BJ (cell line): ENCODE results near the gene AATK. TPM values are rescaled to one million over a fixed set of nuclear protein-coding genes. Genes with fewer than 3 reads are reported as not detected.

Experiments
- CTCF ChIA-PET: fragments of 350-600 bp; formaldehyde crosslinking; extraction: SDS; loops from one replicate; lab custom pipeline; 2021; ENCODE audit warnings: antibody characterized with exemption, inconsistent platforms; lab: Yijun Ruan, JAX
- POLR2A ChIA-PET: fragments of 300-600 bp; sonication (Branson Sonifier 250); formaldehyde crosslinking; extraction: SDS; loops from one replicate; lab custom pipeline; 2021; ENCODE audit warnings: antibody characterized with exemption; lab: Charles Lee
- DNase-seq: peaks from one replicate; pipeline ENCODE4 v3.0.0-alpha.2; 2011; ENCODE audit warnings: low read depth
- H3K27me3 ChIP-seq: 2 replicates; pipeline ENCODE4 v1.6.0; 2011; ENCODE audit warnings: low read length; ENCODE audit not compliant: control insufficient read depth, insufficient read depth
- H3K36me3 ChIP-seq: 2 replicates; pipeline ENCODE4 v1.5.1; 2011; ENCODE audit warnings: low read length; ENCODE audit not compliant: control insufficient read depth, insufficient read depth
- H3K4me3 ChIP-seq: 2 replicates; pipeline ENCODE4 v1.5.1; 2011; ENCODE audit warnings: low read depth, mild to moderate bottlenecking, control low read depth, low read length
- polyA plus RNA-seq: library from polyadenylated mRNA; depleted of rRNA; stranded (reverse); fragments of >200 nt; gene quantifications from 2 replicates; pipeline ENCODE4 v1.2.3, GENCODE V29; 2011
- TF ChIP-seq, protein P1 (sequence below): IDR thresholded peaks from 2 replicates; pipeline ENCODE4 v1.5.1; 2011; ENCODE audit warnings: low read depth, mild to moderate bottlenecking, control low read depth, inconsistent platforms, low read length, moderate library complexity; ENCODE audit not compliant: insufficient read depth

The AATK gene
- polyA plus RNA-seq, 1 experiment: 0.29 TPM

GRCh38 chr17:81206166-81206565 lies 40.1 kb upstream of the AATK start:
- CTCF ChIA-PET: interaction anchor here (0.8 kb wide), 1 partner anchor 21 kb away, joined by 3 read pairs; no protein-coding TSS in a partner anchor

GRCh38 chr17:81204578-81204977 lies 38.6 kb upstream of the AATK start:
- DNase-seq: no peak
- H3K4me3 ChIP-seq: no peak overlapping the region
- H3K27me3 ChIP-seq: no peaks in the 10 kb centered on the region
- ChIA-PET POLR2A (no interaction called here), CTCF (interaction anchor here (1.6 kb wide), 1 partner anchor 62 kb away, joined by 5 read pairs; no protein-coding TSS in a partner anchor)
- TF ChIP-seq, protein P1, sequence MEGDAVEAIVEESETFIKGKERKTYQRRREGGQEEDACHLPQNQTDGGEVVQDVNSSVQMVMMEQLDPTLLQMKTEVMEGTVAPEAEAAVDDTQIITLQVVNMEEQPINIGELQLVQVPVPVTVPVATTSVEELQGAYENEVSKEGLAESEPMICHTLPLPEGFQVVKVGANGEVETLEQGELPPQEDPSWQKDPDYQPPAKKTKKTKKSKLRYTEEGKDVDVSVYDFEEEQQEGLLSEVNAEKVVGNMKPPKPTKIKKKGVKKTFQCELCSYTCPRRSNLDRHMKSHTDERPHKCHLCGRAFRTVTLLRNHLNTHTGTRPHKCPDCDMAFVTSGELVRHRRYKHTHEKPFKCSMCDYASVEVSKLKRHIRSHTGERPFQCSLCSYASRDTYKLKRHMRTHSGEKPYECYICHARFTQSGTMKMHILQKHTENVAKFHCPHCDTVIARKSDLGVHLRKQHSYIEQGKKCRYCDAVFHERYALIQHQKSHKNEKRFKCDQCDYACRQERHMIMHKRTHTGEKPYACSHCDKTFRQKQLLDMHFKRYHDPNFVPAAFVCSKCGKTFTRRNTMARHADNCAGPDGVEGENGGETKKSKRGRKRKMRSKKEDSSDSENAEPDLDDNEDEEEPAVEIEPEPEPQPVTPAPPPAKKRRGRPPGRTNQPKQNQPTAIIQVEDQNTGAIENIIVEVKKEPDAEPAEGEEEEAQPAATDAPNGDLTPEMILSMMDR: no peak
- no peaks in the 10 kb centered on the region; the same call in 1 of the 2 replicates for H3K36me3 ChIP-seq

More at GRCh38 chr17:81206166-81206565, 40.1 kb upstream of the AATK start:
- Histone ChIP-seq H3K27me3 (no peaks in the 10 kb centered on the region), H3K4me3 (no peak overlapping the region), H3K36me3 (no peaks in the 10 kb centered on the region; the same call in 1 of the 2 replicates)
- POLR2A ChIA-PET: no interaction called here
- TF ChIP-seq, protein P1: no peak
- DNase-seq: no peak

GRCh38 chr17:81203136-81203535 lies 37.1 kb upstream of the AATK start:
- peaks cover under 1% of the 10 kb centered on the region for H3K36me3 ChIP-seq
- H3K27me3 ChIP-seq: no peaks in the 10 kb centered on the region
- TF ChIP-seq, protein P1: no peak
- ChIA-PET POLR2A (no interaction called here), CTCF (interaction anchor here (4.1 kb wide), 1 partner anchor 60 kb away, joined by 26 read pairs; no protein-coding TSS in a partner anchor)
- H3K4me3 ChIP-seq: no peak overlapping the region
- no peak for DNase-seq

DNA sequence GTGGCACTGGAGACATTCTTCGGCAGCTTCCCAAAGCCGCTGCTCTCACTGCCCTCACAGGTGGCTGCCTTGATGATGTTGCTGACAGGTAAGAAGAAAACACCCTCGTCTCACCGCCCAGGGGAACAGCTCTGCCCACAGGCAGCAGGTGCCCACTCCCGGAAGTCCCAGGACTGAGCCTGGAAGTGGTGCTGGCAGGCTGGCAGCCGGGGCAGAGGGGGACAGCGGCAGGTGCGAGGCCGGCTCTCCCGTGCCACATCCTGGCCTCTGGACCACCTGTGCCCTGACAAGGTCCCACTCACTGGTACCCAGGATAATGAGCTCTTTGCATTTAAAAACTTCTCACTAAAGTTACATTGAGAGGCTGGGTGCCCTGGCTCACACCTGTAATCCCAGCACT lies 36.3 kb upstream of the AATK start:
- ChIA-PET POLR2A (no interaction called here), CTCF (interaction anchor here (4.1 kb wide), 1 partner anchor 59 kb away, joined by 26 read pairs; no protein-coding TSS in a partner anchor)
- H3K36me3 ChIP-seq: peaks cover 1% of the 10 kb centered on the region
- TF ChIP-seq, protein P1: no peak
- DNase-seq: no peak
- no peaks in the 10 kb centered on the region for H3K27me3 ChIP-seq
- H3K4me3 ChIP-seq: no peak overlapping the region

GRCh38 chr17:81200695-81201580 lies 34.9 kb upstream of the AATK start:
- POLR2A ChIA-PET: no interaction called here
- TF ChIP-seq, protein P1: peak; percentile 68

More at GRCh38 chr17:81200695-81201580, 34.9 kb upstream of the AATK start:
- Histone ChIP-seq H3K27me3 (no peaks in the 10 kb centered on the region), H3K4me3 (no peak overlapping the region), H3K36me3 (peaks cover 4% of the 10 kb centered on the region)
- peak; percentile 3 for DNase-seq
- CTCF ChIA-PET: interaction anchor here (0.6 to 4.1 kb wide), 10 partner anchors 10 to 115 kb away, joined by 3 to 26 read pairs (median 5); no protein-coding TSS in a partner anchor
